Suppressor macrophage (primary cell): ENCODE data around the gene RUBCN.
A peak's percentile ranks its signal among the peaks of the same experiment; 100 is the strongest.
"Not testable (repeated sequence)": the region's sequence is repeated elsewhere in the genome, so short reads cannot be mapped to it uniquely, and the experiment has no call there.

Experiments used
- DNase-seq, 4 experiments: peaks; one replicate each; pipeline ENCODE4 v3.0.0-alpha.2; 2020 to 2022

RUBCN gene

GRCh38 chr3:197685546-197685945 lies 51.2 kb downstream of the RUBCN start:
- DNase-seq = no peak

DNA sequence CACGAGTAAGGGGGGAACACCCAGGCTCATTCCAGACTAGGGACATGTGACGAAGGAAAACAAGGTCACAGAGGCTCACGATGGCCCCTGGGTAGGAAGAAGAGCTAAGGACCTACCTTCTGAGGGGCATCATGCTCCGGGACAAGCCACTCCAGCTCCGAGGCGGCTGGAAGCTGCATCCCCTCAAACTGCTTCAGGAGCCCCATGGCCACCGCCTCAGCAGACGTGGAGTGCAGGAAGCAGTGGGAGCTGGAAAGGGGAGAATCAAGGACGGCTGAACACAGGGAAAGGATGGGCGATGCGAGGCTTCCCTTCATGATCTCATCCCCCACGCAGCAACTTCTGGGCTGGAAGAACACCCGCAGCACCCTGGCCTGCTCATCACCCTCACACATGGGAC lies 53.5 kb downstream of the RUBCN start:
- DNase-seq = no peak

- DNase-seq = no peak
Observed at GRCh38 chr3:197682713-197683112, 54.0 kb downstream of the RUBCN start.

GRCh38 chr3:197680955-197681521 lies 55.7 kb downstream of the RUBCN start:
- no peak for DNase-seq

DNA sequence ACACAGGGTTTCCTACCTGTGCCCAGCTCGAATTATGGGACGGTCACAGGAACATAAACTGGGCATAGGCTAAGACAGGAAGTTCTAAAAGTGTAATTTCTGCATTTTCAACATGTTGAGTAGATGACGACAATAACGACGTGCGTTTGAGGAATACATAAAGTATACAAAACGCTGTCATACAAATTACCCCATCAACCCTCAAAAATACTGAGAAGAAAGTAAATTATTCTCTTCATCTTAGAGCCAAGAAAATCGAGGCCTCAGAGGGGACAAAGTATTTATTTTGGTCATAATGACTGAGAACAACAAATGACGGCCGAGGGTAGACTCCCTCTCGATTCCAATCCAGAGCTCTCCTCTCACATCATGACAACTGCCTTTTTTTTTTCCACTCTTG lies 60.8 kb downstream of the RUBCN start:
- peak in 2 of 4 experiments; percentile 10 to 11 for DNase-seq

GRCh38 chr3:197675563-197675860 lies 61.2 kb downstream of the RUBCN start:
- DNase-seq = no peak

DNA sequence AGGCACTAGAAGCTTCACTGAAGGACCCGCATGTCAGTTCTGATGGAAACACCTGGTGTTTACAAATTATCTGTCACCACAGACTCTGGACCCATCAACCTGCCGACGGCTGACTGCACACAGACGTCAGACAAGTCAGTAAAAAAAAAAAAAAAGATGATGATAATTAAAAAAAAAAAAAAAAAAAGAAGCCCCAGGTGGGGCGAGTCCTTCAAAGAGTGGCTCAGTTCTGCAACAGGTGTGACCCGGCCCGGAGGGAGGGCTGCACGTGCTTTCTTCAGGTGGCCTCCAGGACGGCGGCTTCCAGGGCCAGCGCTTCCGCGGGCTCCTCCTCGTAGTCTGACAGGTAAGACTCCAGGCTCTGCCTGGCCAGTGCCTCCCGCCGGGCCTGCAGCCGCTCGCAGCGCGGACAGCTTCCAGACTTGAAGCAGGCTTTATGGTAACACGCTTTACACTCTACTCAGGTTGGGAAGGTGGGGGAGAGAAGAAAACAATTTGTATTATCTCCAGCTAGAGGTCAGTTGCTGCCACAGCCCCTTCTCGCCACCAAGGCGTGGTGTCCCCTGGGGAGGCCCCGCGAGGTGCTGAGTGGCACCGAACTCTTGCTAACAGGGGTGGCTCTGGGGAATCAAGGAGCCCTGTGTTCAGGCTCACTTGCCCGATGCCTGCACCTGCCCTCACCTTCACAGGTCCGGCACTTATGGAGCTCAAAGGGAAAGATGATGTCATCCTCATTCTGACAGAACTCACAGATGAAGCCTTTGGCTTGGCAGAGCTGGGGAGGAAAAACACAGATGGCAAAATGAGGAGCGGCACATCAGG lies 61.8 kb downstream of the RUBCN start:
- DNase-seq = no peak

DNA sequence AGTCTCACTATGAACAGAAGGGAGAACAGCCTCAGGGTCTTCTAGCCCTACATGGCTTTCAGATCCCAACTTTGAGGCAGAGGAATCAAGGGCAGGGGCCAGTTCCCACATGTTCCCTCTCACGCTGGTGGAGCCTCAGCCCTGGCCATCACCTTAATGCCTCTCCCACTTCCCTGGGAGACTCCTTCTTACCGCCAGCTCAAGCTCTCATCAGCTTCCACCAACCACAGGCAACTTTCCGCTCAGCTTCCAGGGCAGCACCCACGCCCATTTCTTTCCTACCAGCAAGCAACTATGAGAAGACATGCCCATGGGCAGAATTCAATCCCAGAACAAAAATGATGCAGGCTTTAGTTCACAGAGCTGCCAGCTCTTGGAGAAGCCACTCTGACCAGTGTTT lies 63.5 kb downstream of the RUBCN start:
- no peak for DNase-seq

DNA sequence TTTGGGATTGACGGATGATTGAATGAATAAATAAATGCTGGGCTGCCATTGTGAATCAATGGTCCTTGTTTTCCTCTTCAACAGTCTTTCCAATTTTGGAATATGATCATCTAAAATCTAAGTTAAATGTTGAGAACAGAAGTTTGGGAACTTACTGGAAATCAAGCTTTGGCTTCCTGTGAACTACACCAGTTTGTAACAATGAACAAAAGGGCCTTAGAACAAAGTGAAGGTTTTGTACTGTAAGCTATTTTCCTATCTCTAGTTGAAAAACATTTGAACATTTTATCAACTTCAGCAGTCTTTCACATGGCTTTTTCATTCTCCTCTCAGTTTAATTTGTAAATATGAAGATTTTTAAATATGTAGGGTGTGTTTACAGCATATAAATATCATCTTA lies 66.3 kb downstream of the RUBCN start:
- no peak for DNase-seq

DNA sequence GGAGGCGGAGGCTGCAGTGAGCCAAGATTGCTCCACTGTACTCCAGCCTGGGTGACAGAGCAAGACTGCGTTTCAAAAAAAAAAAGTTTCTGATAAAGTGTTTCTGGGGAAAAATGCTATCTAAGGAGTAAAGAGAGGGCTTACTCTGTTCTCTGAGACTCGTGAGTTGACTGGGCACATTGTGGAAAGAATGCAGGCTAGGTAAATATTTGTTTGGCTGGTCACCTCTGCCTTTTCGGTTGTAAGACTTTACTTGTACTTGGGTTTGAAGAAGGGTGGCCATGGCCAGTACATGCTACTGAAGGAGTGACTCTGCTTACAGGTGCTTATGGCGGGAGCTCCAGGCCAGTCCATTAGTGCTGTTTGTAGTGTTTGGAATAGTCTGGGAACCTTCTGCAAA lies 68.7 kb downstream of the RUBCN start:
- DNase-seq = no peak

- DNase-seq = not testable (repeated sequence)
Observed at GRCh38 chr3:197667293-197667692, 69.4 kb downstream of the RUBCN start.

DNA sequence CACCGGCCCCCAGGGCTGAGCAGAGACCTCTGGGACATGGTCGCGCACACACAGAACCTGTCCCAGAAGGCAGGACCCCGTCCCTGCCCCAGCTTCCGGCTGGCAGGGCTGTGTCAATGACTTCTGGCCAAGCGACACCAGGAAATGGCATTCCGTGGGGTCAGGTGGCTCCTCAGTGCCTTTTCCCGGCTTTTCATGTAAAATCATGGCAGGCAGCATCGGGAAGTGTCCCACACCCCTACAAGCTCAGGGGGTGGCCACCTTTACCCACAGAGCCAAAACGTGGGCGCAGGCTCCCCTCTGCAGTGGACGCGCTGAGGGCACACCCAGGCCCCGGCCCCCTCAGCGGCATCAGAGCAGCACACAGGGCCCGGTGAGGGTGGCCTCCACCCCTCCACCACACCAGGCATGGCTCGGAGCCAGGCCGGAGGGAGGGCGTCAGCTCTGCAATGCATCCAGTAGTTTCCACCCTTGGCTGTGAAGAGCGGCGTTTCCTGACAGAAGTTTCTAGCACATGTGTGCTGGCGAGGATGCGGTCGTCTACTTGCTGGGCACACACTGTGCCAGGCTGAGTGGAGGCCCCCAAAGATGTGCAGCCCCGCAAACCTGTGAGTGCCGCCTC lies 70.4 kb downstream of the RUBCN start:
- not testable (repeated sequence) for DNase-seq

GRCh38 chr3:197665549-197665948 lies 71.2 kb downstream of the RUBCN start:
- DNase-seq = not testable (repeated sequence)

DNA sequence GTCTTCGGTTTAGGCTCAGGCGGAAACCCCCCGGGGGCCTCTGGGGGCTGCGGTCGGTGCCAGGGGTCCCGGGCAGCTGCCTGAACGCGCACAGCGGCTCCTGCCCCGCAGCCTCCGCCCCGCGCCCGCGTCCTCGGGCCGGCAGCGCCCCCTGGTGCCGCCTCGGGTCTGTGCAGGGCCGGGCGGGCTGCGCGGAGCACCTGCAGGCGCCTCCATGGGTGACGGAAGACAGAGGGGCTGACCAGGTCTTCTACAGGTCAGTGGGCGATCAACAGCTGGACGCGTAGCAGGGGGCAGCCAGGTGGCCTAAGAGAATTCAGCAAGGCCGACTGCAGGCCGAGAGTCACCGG lies 71.6 kb downstream of the RUBCN start:
- not testable (repeated sequence) for DNase-seq

GRCh38 chr3:197664414-197665141 lies 72.1 kb downstream of the RUBCN start:
- not testable (repeated sequence) for DNase-seq

DNA sequence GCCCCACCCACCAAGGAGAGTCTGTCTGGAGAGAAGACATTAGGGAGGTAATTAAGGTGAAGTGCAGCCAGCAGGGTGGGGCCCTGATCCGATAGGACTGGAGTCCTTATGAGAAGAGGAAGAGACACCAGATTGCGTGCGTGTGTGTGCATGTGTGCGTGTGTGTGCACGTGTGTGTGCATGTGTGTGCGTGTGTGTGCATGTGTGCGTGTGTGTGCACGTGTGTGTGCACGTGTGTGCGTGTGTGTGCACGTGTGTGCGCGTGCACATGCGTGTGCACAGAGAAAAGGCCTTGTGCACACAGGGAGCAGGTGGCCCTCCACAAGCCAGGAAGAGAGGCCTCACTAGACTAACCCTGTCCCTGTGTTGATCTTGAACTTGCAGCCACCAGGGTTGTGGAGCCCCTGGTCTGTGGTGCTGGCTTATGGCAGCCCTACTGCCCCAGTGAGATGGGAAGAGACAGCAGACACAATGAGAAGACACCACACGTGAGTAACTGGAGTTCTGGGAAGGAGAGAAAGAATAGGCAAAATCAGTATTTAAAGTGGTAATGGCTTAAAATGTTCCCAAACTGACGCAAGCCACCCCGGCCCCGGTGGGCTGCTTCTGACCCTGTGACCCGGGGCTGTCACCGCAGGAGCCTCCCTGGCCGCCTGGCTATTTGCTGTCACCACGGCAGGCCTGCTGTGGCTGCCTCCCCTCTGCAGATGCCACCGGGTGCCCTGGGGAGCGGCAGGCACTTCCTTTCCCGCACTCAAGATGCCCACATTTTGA lies 73.2 kb downstream of the RUBCN start:
- not testable (repeated sequence) for DNase-seq

GRCh38 chr3:197662352-197662751 lies 74.4 kb downstream of the RUBCN start:
- DNase-seq = not testable (repeated sequence)

DNA sequence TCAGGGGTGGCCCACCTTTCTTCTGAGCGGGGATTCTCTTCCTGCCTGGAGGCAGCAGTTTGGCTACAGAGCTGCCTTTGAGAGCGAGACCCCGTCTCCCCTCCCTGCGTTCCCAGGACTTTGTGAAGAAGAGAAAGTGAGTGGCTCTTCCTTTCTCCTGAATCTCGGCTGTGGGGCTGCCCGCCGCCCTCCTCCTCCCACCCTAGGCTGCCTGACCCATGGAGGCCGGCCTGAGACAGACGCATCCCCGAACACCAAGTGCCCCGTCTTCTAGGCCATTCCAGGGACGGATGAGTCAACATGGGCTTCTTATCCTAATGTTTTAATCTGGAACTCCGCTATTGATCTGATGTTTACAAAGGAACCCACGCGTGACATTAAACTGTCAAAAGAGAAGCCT lies 74.8 kb downstream of the RUBCN start:
- not testable (repeated sequence) for DNase-seq

GRCh38 chr3:197661234-197661834 lies 75.4 kb downstream of the RUBCN start:
- DNase-seq = not testable (repeated sequence)

GRCh38 chr3:197659701-197660100 lies 77.0 kb downstream of the RUBCN start:
- not testable (repeated sequence) for DNase-seq

DNA sequence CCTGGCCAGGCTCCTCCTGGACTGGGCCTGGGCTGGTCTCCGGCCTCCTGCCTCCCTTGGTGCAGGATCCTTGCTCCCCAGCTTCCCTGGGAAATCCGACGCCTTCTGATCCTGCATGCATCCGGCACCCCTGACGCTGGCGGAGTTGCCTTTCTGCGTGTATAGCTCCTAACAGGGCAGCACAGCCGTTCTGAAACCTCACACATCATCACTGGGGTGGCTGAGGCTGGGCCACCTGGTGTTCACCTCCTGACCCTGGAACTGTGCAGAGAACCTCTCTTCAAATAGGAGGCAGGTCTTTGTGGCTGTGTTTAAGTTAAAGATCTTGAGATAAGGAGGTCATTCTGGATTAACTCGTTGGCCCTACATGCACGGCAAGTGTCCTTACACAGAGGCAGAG lies 77.6 kb downstream of the RUBCN start:
- DNase-seq = not testable (repeated sequence)

DNA sequence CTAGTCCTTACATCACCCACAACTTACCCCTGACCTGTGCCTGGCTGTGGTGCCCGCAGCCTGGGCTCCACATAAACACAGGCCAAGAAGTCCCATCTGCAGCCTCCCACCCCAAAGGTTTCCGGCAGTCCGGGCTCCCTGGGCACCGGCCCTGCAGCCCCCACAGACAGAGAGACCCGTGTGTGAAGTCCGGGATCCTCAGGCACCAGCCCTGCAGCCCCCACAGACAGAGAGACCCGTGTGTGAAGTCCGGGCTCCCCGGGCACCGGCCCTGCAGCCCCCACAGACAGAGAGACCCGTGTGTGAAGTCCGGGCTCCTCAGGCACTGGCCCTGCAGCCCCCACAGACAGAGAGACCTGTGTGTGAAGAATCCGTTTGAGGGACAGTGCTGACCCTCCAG lies 78.0 kb downstream of the RUBCN start:
- DNase-seq = not testable (repeated sequence)
